Right lobe of liver (tissue), 6 donors: Measurements from ENCODE around the gene TOMM34. TPM values are rescaled to one million over a fixed set of nuclear protein-coding genes. Genes with fewer than 3 reads are reported as not detected.
A peak's percentile ranks its signal among the peaks of the same experiment; 100 is the strongest.

ENCODE experiments used
- ATAC-seq, 4 donors: fragments of 200-7000 bp; cut with Tn5 transposase; one replicate each; pipeline ENCODE4 v1.9.1; 2020; ENCODE audit warnings: mild to moderate bottlenecking in 4 of 4, moderate library complexity in 4 of 4
- DNase-seq, 3 donors: peaks; one replicate each; pipeline ENCODE4 v3.0.0-alpha.2; 2020
- H3K27ac ChIP-seq, 3 donors: fragments of 200-600 bp; one replicate each; pipeline ENCODE4 v1.8.0; 2022
- H3K27me3 ChIP-seq, 2 donors: fragments of 200-600 bp; one replicate each; pipeline ENCODE4 v1.8.0; 2022
- H3K36me3 ChIP-seq, 4 donors: fragments of 200-600 bp; sonication (generic) in 1 of 4; one replicate each; pipeline versions ENCODE4 v1.5.1 to v1.8.0; 2017 to 2022; ENCODE audit warnings: control low read depth in 1 of 4
- H3K4me1 ChIP-seq, 4 donors: fragments of 200-600 bp; sonication (generic) in 1 of 4; one replicate each; pipeline versions ENCODE4 v1.5.1 to v1.8.0; 2017 to 2022; ENCODE audit warnings: control low read depth in 1 of 4
- H3K4me3 ChIP-seq, 3 donors: fragments of 200-600 bp; one replicate each; pipeline ENCODE4 v1.8.0; 2022
- H3K9me3 ChIP-seq, 4 donors: fragments of 200-600 bp; sonication (generic) in 1 of 4; one replicate each; pipeline versions ENCODE4 v1.5.1 to v1.8.0; 2017 to 2022; ENCODE audit warnings: control low read depth in 1 of 4
- CTCF ChIP-seq, 4 donors: fragments of 200-600 bp in 3 of 4; fragments of 450-650 bp in 1 of 4; IDR thresholded peaks; one replicate each; pipeline versions ENCODE4 v1.5.1 to v1.8.0; 2016 to 2022; ENCODE audit warnings: antibody characterized with exemption in 4 of 4, mild to moderate bottlenecking in 2 of 4
- POLR2A ChIP-seq: fragments of 450-650 bp; IDR thresholded peaks from one replicate; pipeline ENCODE4 v1.6.1; 2017; ENCODE audit warnings: antibody characterized with exemption, mild to moderate bottlenecking
- WGBS: methylation state at CpG from one replicate; pipeline ENCODE4 v1.1.6; 2018; ENCODE audit warnings: low coverage, low lambda C conversion rate; ENCODE audit not compliant: insufficient coverage; ENCODE audit errors: missing lambda C conversion rate; 5-methylcytosine and 5-hydroxymethylcytosine counted together
- intact Hi-C, 2 donors: fragments of 100-400 bp; cut with DNase I; formaldehyde crosslinking; loops; one replicate each; pipeline versions ENCODE4 v1.11.2 to v1.14.1; 2022
- total RNA-seq, 6 experiments: library from RNA; depleted of rRNA in 2 of 6; stranded (reverse); fragments of >200 nt in 2 of 6; fragmentation: NEBNext Ultra II Directional in 3 of 6; extraction: Animal tissue kit (Norgen Biotek cat#: 25700) in 3 of 6; gene quantifications; one replicate each; pipeline versions ENCODE4 v1.1.0 to v1.2.4, GENCODE V29; 2016 to 2023
- donor health status: DM: no; HTN: yes; CAD: no.
- donor health status: DM: no; HTN: no; CAD: no.
- donor health status: DM: no; HTN: no; CAD: no.
- donor health status: DM: no; HTN: yes; CAD: no.
- donor health status: DM: no; HTN: yes; CAD: no.

TOMM34 gene
- total RNA-seq, 6 experiments from 2014 or later: 6.7 to 17.7 (median 10.0) TPM

- DNase-seq (peak; percentile 85 to 89 (median 85)), ATAC-seq (peak; percentile 90 to 95 (median 92))
- Histone ChIP-seq H3K27me3 (no peaks in the 10 kb centered on the region), H3K4me3 (peak overlapping the region in 2 of 3 donors; percentile 41 to 77), H3K4me1 (peaks cover 0 to 13% (median 0%) of the 10 kb centered on the region in 4 donors), H3K36me3 (peaks cover 0 to 16% (median 5%) of the 10 kb centered on the region in 4 donors), H3K27ac (no peak overlapping the region), H3K9me3 (no peaks in the 10 kb centered on the region)
- intact Hi-C loops: no loop called here
- WGBS: 41% methylated on average over 16 of the region's 21 CpGs
- TF ChIP-seq POLR2A: no peak
- peak; percentile 53 to 74 (median 68) for TF ChIP-seq CTCF (IDR thresholded peaks at IDR 0.05)
These were observed 48.8 kb downstream of the TOMM34 start for GRCh38 chr20:44911264-44911921.

GRCh38 chr20:44910690-44911262 lies 49.4 kb downstream of the TOMM34 start:
- peak overlapping the region; percentile 72 to 89 (median 77) for H3K4me3 ChIP-seq
- H3K9me3 ChIP-seq: no peaks in the 10 kb centered on the region
- peaks cover 0 to 13% (median 0%) of the 10 kb centered on the region in 4 donors for H3K4me1 ChIP-seq
- peaks cover 0 to 22% (median 9%) of the 10 kb centered on the region in 4 donors for H3K36me3 ChIP-seq
- no peaks in the 10 kb centered on the region for H3K27me3 ChIP-seq
- no peak for DNase-seq
- 62% methylated on average over 11 of the region's 17 CpGs for WGBS
- intact Hi-C loops: no loop called here
- ATAC-seq: peak in 3 of 4 donors; percentile 3 to 10 (median 5)
- TF ChIP-seq POLR2A: no peak
- TF ChIP-seq CTCF (IDR thresholded peaks at IDR 0.05): no peak
- H3K27ac ChIP-seq: no peak overlapping the region

GRCh38 chr20:44909872-44910689 lies 50.1 kb downstream of the TOMM34 start, which contains the start of gene PABPC1L:
Gene PABPC1L (plus strand): TSS chr20:44910060. CDS start chr20:44910144, 84 bp downstream.
- Histone ChIP-seq H3K4me1 (peaks cover 0 to 13% (median 0%) of the 10 kb centered on the region in 4 donors), H3K4me3 (peak within 1 kb of the TSS; percentile 72 to 89 (median 77)), H3K36me3 (peaks cover 0 to 29% (median 9%) of the 10 kb centered on the region in 4 donors), H3K27me3 (no peaks in the 10 kb centered on the region), H3K9me3 (no peaks in the 10 kb centered on the region), H3K27ac (no peak within 1 kb of the TSS)
- ATAC-seq (peak; percentile 88 to 93 (median 90)), DNase-seq (peak; percentile 78 to 82 (median 80))
- WGBS: 2% methylated on average over 39 of the region's 61 CpGs
- intact Hi-C loops: no loop called here
- TF ChIP-seq CTCF (IDR thresholded peaks at IDR 0.05) (no peak), POLR2A (peak; percentile 51)

- intact Hi-C loops: no loop called here
- no peak for ATAC-seq
These were observed 51.0 kb downstream of the TOMM34 start for GRCh38 chr20:44908987-44909871.

More at GRCh38 chr20:44908987-44909871, 51.0 kb downstream of the TOMM34 start:
- 45% methylated on average over 10 of the region's 14 CpGs for WGBS
- no peaks in the 10 kb centered on the region for H3K27me3 ChIP-seq
- no peak for DNase-seq
- H3K36me3 ChIP-seq: peaks cover 0 to 38% (median 15%) of the 10 kb centered on the region in 4 donors
- TF ChIP-seq POLR2A: no peak
- no peak for TF ChIP-seq CTCF (IDR thresholded peaks at IDR 0.05)
- no peak overlapping the region for H3K27ac ChIP-seq
- no peaks in the 10 kb centered on the region for H3K9me3 ChIP-seq
- H3K4me1 ChIP-seq: peaks cover 0 to 13% (median 0%) of the 10 kb centered on the region in 4 donors
- H3K4me3 ChIP-seq: peak overlapping the region; percentile 72 to 89 (median 77)
